Colonic mucosa (tissue), 4 donors: ENCODE measurements around the gene TMEM92. TPM values are rescaled to one million over a fixed set of nuclear protein-coding genes. Genes with fewer than 3 reads are reported as not detected.
A peak's percentile ranks its signal among the peaks of the same experiment; 100 is the strongest.

Experiments
- DNase-seq: peaks from one replicate; pipeline ENCODE4 v3.0.0-alpha.2; 2020
- H3K27ac ChIP-seq: fragments of 200-600 bp; one replicate; pipeline ENCODE4 v1.8.0; 2021
- H3K27me3 ChIP-seq: fragments of 200-600 bp; one replicate; pipeline ENCODE4 v1.8.0; 2021
- H3K36me3 ChIP-seq: fragments of 200-600 bp; one replicate; pipeline ENCODE4 v1.8.0; 2021
- H3K4me1 ChIP-seq: fragments of 200-600 bp; one replicate; pipeline ENCODE4 v1.8.0; 2021; ENCODE audit warnings: mild to moderate bottlenecking
- H3K4me3 ChIP-seq: fragments of 200-600 bp; one replicate; pipeline ENCODE4 v1.8.0; 2021
- H3K9ac ChIP-seq, 2 donors: one replicate each; pipeline ENCODE4 v1.7.0; 2013; ENCODE audit warnings: control low read depth in 2 of 2, low read depth in 2 of 2, low read length in 2 of 2
- H3K9me3 ChIP-seq: fragments of 200-600 bp; one replicate; pipeline ENCODE4 v1.8.0; 2021
- intact Hi-C: fragments of 100-400 bp; cut with DNase I; formaldehyde crosslinking; loops from one replicate; pipeline ENCODE4 v1.14.1; 2022
- total RNA-seq, 2 donors: library from RNA; stranded (reverse); fragmentation: NEBNext Ultra II Directional in 1 of 2; extraction: Animal tissue kit (Norgen Biotek cat#: 25700) in 1 of 2; gene quantifications; one replicate each; pipeline ENCODE4 v1.2.1, GENCODE V29; 2021
- TF ChIP-seq, protein P1 (sequence below): fragments of 200-600 bp; IDR thresholded peaks from one replicate; pipeline ENCODE4 v1.8.0; 2022; ENCODE audit warnings: antibody characterized with exemption, mild to moderate bottlenecking
- donor health status: healthy.
- donor health status: DM: no; HTN: no; CAD: no.
- donor health status: DM: no; HTN: no; CAD: no.

The TMEM92 gene
- total RNA-seq, 2 donors from 2014 or later = 11.1 to 18.5 TPM

DNA sequence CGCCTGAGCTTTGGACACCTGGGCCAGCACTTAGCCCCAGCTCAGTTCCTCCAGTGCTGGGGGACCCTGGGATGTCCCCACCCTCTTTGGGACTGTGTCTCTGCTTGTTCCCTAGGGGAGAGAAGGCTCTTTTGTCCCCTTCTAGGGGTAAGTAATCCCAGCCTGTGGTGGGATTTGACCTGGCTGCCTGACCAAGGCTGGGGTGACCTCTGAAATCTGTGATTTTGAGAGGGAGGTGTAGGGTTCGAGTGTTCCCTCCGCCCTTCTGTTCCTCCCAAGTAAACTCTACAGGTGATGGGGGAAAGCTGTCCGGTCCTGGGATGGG is 593 bp downstream of the TMEM92 start:
- Histone ChIP-seq H3K27me3 (no peaks in the 10 kb centered on the region), H3K4me1 (peaks cover 7% of the 10 kb centered on the region), H3K9me3 (no peaks in the 10 kb centered on the region), H3K27ac (no peak overlapping the region), H3K9ac (peak overlapping the region in 1 of 2 donors; percentile 32), H3K36me3 (no peaks in the 10 kb centered on the region), H3K4me3 (peak overlapping the region; percentile 30)
- TF ChIP-seq, protein P1, sequence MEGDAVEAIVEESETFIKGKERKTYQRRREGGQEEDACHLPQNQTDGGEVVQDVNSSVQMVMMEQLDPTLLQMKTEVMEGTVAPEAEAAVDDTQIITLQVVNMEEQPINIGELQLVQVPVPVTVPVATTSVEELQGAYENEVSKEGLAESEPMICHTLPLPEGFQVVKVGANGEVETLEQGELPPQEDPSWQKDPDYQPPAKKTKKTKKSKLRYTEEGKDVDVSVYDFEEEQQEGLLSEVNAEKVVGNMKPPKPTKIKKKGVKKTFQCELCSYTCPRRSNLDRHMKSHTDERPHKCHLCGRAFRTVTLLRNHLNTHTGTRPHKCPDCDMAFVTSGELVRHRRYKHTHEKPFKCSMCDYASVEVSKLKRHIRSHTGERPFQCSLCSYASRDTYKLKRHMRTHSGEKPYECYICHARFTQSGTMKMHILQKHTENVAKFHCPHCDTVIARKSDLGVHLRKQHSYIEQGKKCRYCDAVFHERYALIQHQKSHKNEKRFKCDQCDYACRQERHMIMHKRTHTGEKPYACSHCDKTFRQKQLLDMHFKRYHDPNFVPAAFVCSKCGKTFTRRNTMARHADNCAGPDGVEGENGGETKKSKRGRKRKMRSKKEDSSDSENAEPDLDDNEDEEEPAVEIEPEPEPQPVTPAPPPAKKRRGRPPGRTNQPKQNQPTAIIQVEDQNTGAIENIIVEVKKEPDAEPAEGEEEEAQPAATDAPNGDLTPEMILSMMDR = no peak
- intact Hi-C loops = no loop called here
- DNase-seq = no peak

DNA sequence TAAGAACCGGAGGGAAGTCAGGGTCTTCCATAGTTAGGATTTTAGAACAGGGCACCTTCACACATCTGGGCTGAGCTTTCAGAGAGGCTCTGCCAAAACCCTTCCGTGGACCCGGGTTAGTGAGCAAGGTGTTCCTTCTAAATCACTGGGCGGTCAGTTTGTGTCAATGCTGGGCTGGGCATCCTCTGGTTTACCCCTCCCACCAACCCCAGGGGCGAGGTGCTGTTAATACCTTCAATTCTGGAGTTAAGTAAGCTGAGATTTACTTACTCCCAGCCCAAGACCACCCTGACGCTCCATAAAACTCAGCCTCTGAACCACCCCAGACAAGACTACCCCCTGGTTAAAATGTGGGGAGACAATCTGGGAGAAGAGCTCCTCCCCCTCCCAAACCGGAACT is 1.0 kb downstream of the TMEM92 start:
- Histone ChIP-seq H3K9me3 (no peaks in the 10 kb centered on the region), H3K4me1 (peaks cover 8% of the 10 kb centered on the region), H3K27ac (no peak overlapping the region), H3K36me3 (no peaks in the 10 kb centered on the region), H3K9ac (no peak overlapping the region), H3K4me3 (peak overlapping the region; percentile 30), H3K27me3 (no peaks in the 10 kb centered on the region)
- no peak for DNase-seq
- TF ChIP-seq, protein P1 = no peak
- intact Hi-C loops = no loop called here

DNA sequence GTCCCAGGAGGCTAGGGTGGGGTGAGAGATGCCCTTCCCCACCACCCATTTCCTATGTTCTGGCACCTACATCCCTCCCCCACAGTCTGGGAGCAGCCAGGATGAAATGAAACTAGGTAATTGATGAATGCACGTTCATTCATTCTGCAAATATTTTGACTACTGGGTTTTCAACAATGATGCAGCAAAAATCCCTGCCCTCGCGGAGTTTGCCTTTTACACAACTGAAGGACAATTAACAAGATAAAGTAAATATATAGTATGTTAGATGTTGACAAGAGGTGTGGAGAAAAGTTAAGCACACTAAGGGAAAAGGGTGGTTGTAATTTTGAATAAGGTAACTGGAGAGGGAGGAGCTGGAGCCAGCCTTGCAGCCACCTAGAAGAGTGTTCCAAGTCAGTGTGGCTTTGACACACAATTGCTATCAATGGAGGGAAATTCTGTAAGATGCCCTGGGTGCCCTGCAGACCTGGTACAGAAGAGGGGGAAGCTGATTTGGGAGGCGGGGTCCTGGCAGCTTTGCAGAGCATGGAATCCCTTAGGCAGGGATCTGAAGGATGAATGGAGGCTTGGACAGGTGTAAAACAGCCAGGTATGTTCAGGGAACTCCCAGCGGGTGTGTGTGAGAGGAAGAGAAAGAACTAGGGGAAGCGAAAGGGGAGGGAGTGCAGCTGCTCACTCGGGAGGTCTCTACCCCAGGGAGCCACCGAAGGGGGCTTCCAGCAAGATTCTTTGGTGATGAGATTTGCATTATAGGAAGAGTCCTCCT is 2.5 kb downstream of the TMEM92 start:
- Histone ChIP-seq H3K4me3 (no peak overlapping the region), H3K9me3 (no peaks in the 10 kb centered on the region), H3K27ac (no peak overlapping the region), H3K27me3 (no peaks in the 10 kb centered on the region), H3K4me1 (peaks cover 8% of the 10 kb centered on the region), H3K36me3 (no peaks in the 10 kb centered on the region), H3K9ac (no peak overlapping the region)
- TF ChIP-seq, protein P1 = no peak
- DNase-seq = no peak
- intact Hi-C loops = no loop called here

DNA sequence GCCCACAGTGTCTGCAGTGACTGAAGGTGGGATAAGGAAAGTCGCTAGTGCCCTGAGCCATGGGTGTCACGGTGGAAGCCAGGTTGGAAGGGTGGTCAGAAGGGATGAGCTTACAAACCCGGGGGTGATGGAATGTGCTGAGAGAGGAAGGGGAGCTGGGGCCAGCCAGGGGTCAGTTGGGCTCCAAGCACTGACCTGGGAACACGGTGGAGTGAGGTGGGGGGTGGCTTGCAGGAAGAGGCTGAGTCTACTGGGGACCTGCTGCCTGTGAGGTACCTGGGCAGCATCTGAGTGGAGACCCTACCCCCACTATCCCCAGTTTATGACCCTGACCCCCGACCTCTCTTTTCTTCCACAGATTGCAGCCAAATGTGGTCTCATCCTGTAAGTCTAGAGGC is 3.1 kb downstream of the TMEM92 start:
- intact Hi-C loops = no loop called here
- TF ChIP-seq, protein P1 = no peak
- no peak overlapping the region for H3K9ac ChIP-seq
- no peak overlapping the region for H3K4me3 ChIP-seq
- H3K9me3 ChIP-seq = no peaks in the 10 kb centered on the region
- H3K27ac ChIP-seq = no peak overlapping the region
- peaks cover 8% of the 10 kb centered on the region for H3K4me1 ChIP-seq
- H3K36me3 ChIP-seq = no peaks in the 10 kb centered on the region
- H3K27me3 ChIP-seq = no peaks in the 10 kb centered on the region
- DNase-seq = no peak

DNA sequence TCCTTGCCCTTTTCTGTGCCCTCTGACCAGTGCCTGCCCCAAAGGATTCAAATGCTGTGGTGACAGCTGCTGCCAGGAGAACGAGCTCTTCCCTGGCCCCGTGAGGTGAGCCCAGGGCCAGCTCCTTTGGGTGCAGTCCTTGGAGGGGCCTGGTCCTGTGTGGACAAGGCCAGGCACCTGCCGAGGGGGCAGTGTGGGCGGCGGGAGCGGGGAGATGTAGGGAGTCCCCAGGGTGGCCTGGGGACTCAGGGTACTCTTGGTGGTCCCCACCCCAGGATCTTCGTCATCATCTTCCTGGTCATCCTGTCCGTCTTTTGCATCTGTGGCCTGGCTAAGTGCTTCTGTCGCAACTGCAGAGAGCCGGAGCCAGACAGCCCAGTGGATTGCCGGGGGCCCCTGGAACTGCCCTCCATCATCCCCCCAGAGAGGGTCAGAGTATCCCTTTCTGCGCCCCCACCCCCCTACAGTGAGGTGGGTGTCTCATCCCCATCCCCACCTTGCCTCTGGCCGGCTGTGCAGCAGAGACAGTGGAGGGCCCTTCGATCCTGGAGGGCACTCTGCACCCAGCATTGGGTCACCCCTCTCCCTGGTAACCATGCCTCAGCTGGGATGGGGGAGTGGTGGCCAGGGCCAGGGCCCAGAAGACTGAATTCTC is 4.4 kb downstream of the TMEM92 start:
- DNase-seq = no peak
- H3K9me3 ChIP-seq = no peaks in the 10 kb centered on the region
- H3K4me1 ChIP-seq = peaks cover 8% of the 10 kb centered on the region
- H3K36me3 ChIP-seq = no peaks in the 10 kb centered on the region
- H3K27me3 ChIP-seq = no peaks in the 10 kb centered on the region
- no peak overlapping the region for H3K9ac ChIP-seq
- H3K27ac ChIP-seq = no peak overlapping the region
- intact Hi-C loops = no loop called here
- TF ChIP-seq, protein P1 = no peak
- H3K4me3 ChIP-seq = no peak overlapping the region
